GM12872 (cell line): ENCODE measurements around the gene HSF4.

ENCODE experiments used
- CTCF ChIP-seq: IDR thresholded peaks from 3 replicates; pipeline ENCODE4 v1.5.1; 2011; ENCODE audit warnings: low read depth, mild to moderate bottlenecking, low read length, moderate library complexity; ENCODE audit not compliant: insufficient read depth

The HSF4 gene

GRCh38 chr16:67180166-67180565, 15.6 kb downstream of the HSF4 start:
- TF ChIP-seq CTCF, result no peak

- TF ChIP-seq CTCF, result no peak
Observed at GRCh38 chr16:67181346-67181745, 16.8 kb downstream of the HSF4 start.

DNA sequence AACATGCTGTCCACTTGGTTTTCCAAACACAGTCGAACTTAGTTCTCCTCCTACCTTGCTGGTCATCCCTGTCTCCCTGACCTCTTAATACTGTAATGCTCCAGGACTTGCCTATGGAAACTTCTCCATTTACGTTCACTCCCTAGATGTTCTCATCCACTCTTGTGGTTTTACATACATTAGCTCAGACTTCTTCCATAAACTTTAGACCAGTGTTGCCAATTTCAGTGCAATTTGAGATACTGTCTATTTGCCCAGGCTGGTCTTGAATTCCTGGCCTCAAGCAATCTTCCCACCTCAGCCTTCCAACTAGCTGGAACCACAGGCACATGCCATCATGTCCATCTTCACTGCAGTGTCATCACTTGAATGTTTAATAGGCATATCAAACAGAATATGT, 17.7 kb downstream of the HSF4 start:
- no peak for TF ChIP-seq CTCF

DNA sequence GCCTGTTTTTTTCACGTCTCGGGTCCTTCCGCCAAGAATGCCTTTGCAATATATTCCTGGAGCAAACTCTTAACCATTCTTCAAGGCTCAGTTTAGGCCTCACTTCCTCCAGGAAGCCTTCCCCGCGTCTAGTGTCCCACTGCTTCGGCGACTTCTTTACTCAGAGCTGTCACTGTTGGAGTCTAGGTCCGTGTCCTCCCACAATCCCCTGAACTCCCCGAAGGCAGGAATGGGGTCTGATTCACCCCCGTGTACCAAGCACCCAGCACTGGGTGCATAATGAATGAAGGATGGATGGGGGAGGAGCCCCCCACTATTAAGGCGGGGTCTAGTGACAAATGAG, 18.7 kb downstream of the HSF4 start:
- no peak for TF ChIP-seq CTCF

- TF ChIP-seq CTCF, result no peak
Observed at GRCh38 chr16:67183627-67184452, 19.3 kb downstream of the HSF4 start, which contains the start of gene MATCAP1. MATCAP1 (minus strand) TSS chr16:67183963; CDS start chr16:67180610, 3,353 bp downstream.

DNA sequence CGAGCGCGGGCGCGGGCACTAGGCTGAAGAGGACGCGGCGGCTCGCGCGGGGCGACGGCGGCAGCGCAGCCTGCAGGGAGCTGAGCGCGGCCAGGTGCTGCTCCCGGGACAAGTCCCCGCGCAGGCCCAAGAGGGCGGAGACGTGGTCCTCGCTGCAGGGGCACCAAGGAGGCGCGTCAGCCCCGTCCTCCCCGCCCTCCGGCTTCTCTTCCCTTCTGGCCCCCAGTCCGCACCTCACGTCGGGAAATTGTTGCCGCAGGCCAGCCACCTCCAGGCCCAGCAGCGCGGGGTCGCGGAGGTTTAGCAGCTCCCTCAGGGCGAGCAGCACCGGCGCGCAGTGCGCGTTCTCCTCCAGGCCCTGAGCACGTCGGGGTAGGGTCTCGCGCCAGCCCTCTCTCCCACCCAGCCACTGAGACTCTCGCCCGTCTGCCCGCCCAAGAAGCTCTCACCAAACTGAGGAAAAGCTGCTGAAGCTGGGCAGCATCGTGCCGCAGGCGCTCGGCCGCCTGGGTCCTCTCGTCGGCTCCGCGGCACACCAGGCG, 20.0 kb downstream of the HSF4 start:
- no peak for TF ChIP-seq CTCF

- TF ChIP-seq CTCF, result peak; percentile 87
Observed at GRCh38 chr16:67184995-67185650, 20.6 kb downstream of the HSF4 start.
